ENCODE measurements around the gene RMDN2.
A peak's percentile ranks its signal among the peaks of the same experiment; 100 is the strongest.
"Not testable (repeated sequence)": the region's sequence is repeated elsewhere in the genome, so short reads cannot be mapped to it uniquely, and the experiment has no call there.

The RMDN2 gene

GRCh38 chr2:38017836-38018235 lies 92.7 kb downstream of the RMDN2 start:
- POLR2A ChIA-PET: no interaction called here
- TF ChIP-seq ZNF362 (tag by site-specific recombination; IDR thresholded peaks at IDR 0.05) (no peak), ZBTB6 (tag by site-specific recombination; IDR thresholded peaks at IDR 0.05) (no peak), ZBTB8A (tag by site-specific recombination; IDR thresholded peaks at IDR 0.05) (no peak), ZNF404 (tag by site-specific recombination; IDR thresholded peaks at IDR 0.05) (no peak), ZNF610 (tag by site-specific recombination; IDR thresholded peaks at IDR 0.05; ENCODE audit: borderline replicate concordance) (no peak)

GRCh38 chr2:38020359-38021069 lies 95.4 kb downstream of the RMDN2 start:
- H3K9me3 ChIP-seq (ENCODE audit: control insufficient read depth, insufficient read depth, low read depth, low read length); H3K4me3 ChIP-seq (ENCODE audit: low read depth, low read length); POLR2A ChIA-PET; H3K4me1 ChIP-seq (ENCODE audit: control insufficient read depth, insufficient read depth, low read length); H3K27ac ChIP-seq (ENCODE audit: extremely low read depth, low read depth, low read length); H3K36me3 ChIP-seq (ENCODE audit: control insufficient read depth in 2 of 2, insufficient read depth in 1 of 2, low read length in 2 of 2): not testable (repeated sequence)
- CTCF ChIA-PET: interaction anchor here (0.7 kb wide), 2 partner anchors 9 to 86 kb away, joined by 4 to 5 read pairs; no protein-coding TSS in a partner anchor

More at GRCh38 chr2:38017836-38018235, 92.7 kb downstream of the RMDN2 start:
- H3K36me3 ChIP-seq (ENCODE audit: control insufficient read depth in 2 of 2, insufficient read depth in 1 of 2, low read length in 2 of 2): no peaks in the 10 kb centered on the region
- H3K4me1 ChIP-seq (ENCODE audit: control insufficient read depth, insufficient read depth, low read length): peaks cover 21% of the 10 kb centered on the region
- no peaks in the 10 kb centered on the region for H3K9me3 ChIP-seq (ENCODE audit: control insufficient read depth, insufficient read depth, low read depth, low read length)
- H3K27ac ChIP-seq (ENCODE audit: extremely low read depth, low read depth, low read length): no peak overlapping the region
- no peak overlapping the region for H3K4me3 ChIP-seq (ENCODE audit: low read depth, low read length)
- CTCF ChIA-PET: no interaction called here

GRCh38 chr2:38021589-38021988 lies 96.5 kb downstream of the RMDN2 start:
- CTCF ChIA-PET: no interaction called here

GRCh38 chr2:38026846-38027245 lies 101.8 kb downstream of the RMDN2 start:
- Histone ChIP-seq H3K36me3 (ENCODE audit: control insufficient read depth in 2 of 2, insufficient read depth in 1 of 2, low read length in 2 of 2) (no peaks in the 10 kb centered on the region), H3K4me1 (ENCODE audit: control insufficient read depth, insufficient read depth, low read length) (no peaks in the 10 kb centered on the region), H3K4me3 (ENCODE audit: low read depth, low read length) (no peak overlapping the region), H3K27ac (ENCODE audit: extremely low read depth, low read depth, low read length) (no peak overlapping the region), H3K9me3 (ENCODE audit: control insufficient read depth, insufficient read depth, low read depth, low read length) (no peaks in the 10 kb centered on the region)
- CTCF ChIA-PET: no interaction called here
- POLR2A ChIA-PET: no interaction called here
- TF ChIP-seq ZBTB48 (tag by site-specific recombination; IDR thresholded peaks at IDR 0.05): no peak
- TF ChIP-seq GLIS1 (tag by site-specific recombination; IDR thresholded peaks at IDR 0.05): no peak
- no peak for TF ChIP-seq ZNF26 (tag by site-specific recombination; IDR thresholded peaks at IDR 0.05)
- no peak for TF ChIP-seq ZBTB44 (tag by site-specific recombination; IDR thresholded peaks at IDR 0.05)

More at GRCh38 chr2:38021589-38021988, 96.5 kb downstream of the RMDN2 start:
- H3K4me1 ChIP-seq (ENCODE audit: control insufficient read depth, insufficient read depth, low read length): no peaks in the 10 kb centered on the region
- H3K27ac ChIP-seq (ENCODE audit: extremely low read depth, low read depth, low read length): no peak overlapping the region
- no peak overlapping the region for H3K4me3 ChIP-seq (ENCODE audit: low read depth, low read length)
- peak; percentile 96 for TF ChIP-seq ZNF610 (tag by site-specific recombination; IDR thresholded peaks at IDR 0.05; ENCODE audit: borderline replicate concordance)
- no peak for TF ChIP-seq ZNF223 (tag by site-specific recombination; IDR thresholded peaks at IDR 0.05)
- TF ChIP-seq KLF7 (tag by site-specific recombination; IDR thresholded peaks at IDR 0.05; ENCODE audit: borderline replicate concordance): no peak
- no peaks in the 10 kb centered on the region for H3K9me3 ChIP-seq (ENCODE audit: control insufficient read depth, insufficient read depth, low read depth, low read length)
- no peaks in the 10 kb centered on the region for H3K36me3 ChIP-seq (ENCODE audit: control insufficient read depth in 2 of 2, insufficient read depth in 1 of 2, low read length in 2 of 2)
- POLR2A ChIA-PET: no interaction called here

All from HEK293 (cell line).